Mesodermal cell (in vitro differentiated cells): ENCODE results near the gene RAE1.
"Not testable (repeated sequence)": the region's sequence is repeated elsewhere in the genome, so short reads cannot be mapped to it uniquely, and the experiment has no call there.

Experiments used
- H3K27ac ChIP-seq: 2 replicates; pipeline ENCODE4 v1.7.0; 2013; ENCODE audit warnings: mild to moderate bottlenecking, low read depth, low read length, moderate library complexity; ENCODE audit not compliant: severe bottlenecking
- H3K36me3 ChIP-seq: 2 replicates; pipeline ENCODE4 v1.7.1; 2013; ENCODE audit warnings: mild to moderate bottlenecking, low read length, moderate library complexity; ENCODE audit not compliant: control insufficient read depth, insufficient read depth
- H3K4me1 ChIP-seq: one replicate; pipeline ENCODE4 v1.7.1; 2013; ENCODE audit warnings: mild to moderate bottlenecking, low read length; ENCODE audit not compliant: insufficient read depth, control insufficient read depth, poor library complexity, severe bottlenecking
- H3K4me3 ChIP-seq: 2 replicates; pipeline ENCODE4 v1.7.0; 2013; ENCODE audit warnings: low read length, control low read depth, mild to moderate bottlenecking; ENCODE audit not compliant: insufficient read depth, poor library complexity, severe bottlenecking; ENCODE audit errors: extremely low read depth
- H3K9me3 ChIP-seq: 2 replicates; pipeline ENCODE4 v1.7.1; 2013; ENCODE audit warnings: mild to moderate bottlenecking, low read length, moderate library complexity; ENCODE audit not compliant: control insufficient read depth
- WGBS, 2 experiments: methylation state at CpG; one replicate each; pipeline ENCODE4 v1.1.5; 2013; ENCODE audit warnings: missing lambda C conversion rate in 2 of 2; ENCODE audit not compliant: insufficient coverage in 2 of 2; 5-methylcytosine and 5-hydroxymethylcytosine counted together

Gene RAE1

GRCh38 chr20:57348200-57348921 lies 2.7 kb upstream of the RAE1 start:
- H3K27ac ChIP-seq, H3K4me3 ChIP-seq, H3K9me3 ChIP-seq: not testable (repeated sequence)
- WGBS, 2 experiments, result 98 to 100% methylated on average over 3 to 28 of the region's 47 CpGs
- H3K36me3 ChIP-seq, result peaks cover 14% of the 10 kb centered on the region
- H3K4me1 ChIP-seq, result peaks cover 11% of the 10 kb centered on the region

GRCh38 chr20:57348922-57349574 lies 2.0 kb upstream of the RAE1 start:
- 91 to 93% methylated on average over 18 of the region's 21 CpGs for WGBS, 2 experiments
- peaks cover 11% of the 10 kb centered on the region for H3K4me1 ChIP-seq

GRCh38 chr20:57350081-57350710 lies 859 bp upstream of the RAE1 start:
- Histone ChIP-seq H3K36me3 (peaks cover 31% of the 10 kb centered on the region), H3K27ac (no peak overlapping the region), H3K4me1 (peaks cover 11% of the 10 kb centered on the region), H3K4me3 (no peak overlapping the region), H3K9me3 (no peaks in the 10 kb centered on the region)
- WGBS, 2 experiments, result 95 to 99% methylated on average over 7 to 10 of the region's 16 CpGs

More at GRCh38 chr20:57348922-57349574, 2.0 kb upstream of the RAE1 start:
- H3K36me3 ChIP-seq, result peaks cover 21% of the 10 kb centered on the region
- not testable (repeated sequence) for H3K27ac ChIP-seq, H3K9me3 ChIP-seq, H3K4me3 ChIP-seq

- not testable (repeated sequence) for H3K9me3 ChIP-seq
- Histone ChIP-seq H3K36me3 (peaks cover 31% of the 10 kb centered on the region), H3K4me1 (peaks cover 11% of the 10 kb centered on the region), H3K4me3 (peak overlapping the region; percentile 92), H3K27ac (peak overlapping the region; percentile 80)
- 0% methylated on average over 2 of the region's 24 CpGs for WGBS, 2 experiments
Observed at GRCh38 chr20:57350726-57351041, 371 bp upstream of the RAE1 start.

- peaks cover 11% of the 10 kb centered on the region for H3K4me1 ChIP-seq
- 83 to 96% methylated on average over 1 to 4 of the region's 6 CpGs for WGBS, 2 experiments
- H3K27ac ChIP-seq, result no peak overlapping the region
- no peaks in the 10 kb centered on the region for H3K9me3 ChIP-seq
- H3K4me3 ChIP-seq, result peak overlapping the region; percentile 92
- peaks cover 31% of the 10 kb centered on the region for H3K36me3 ChIP-seq
Observed at GRCh38 chr20:57352305-57352704, 1.2 kb downstream of the RAE1 start.

- Histone ChIP-seq H3K27ac (no peak overlapping the region), H3K4me1 (peaks cover 11% of the 10 kb centered on the region), H3K9me3 (no peaks in the 10 kb centered on the region), H3K36me3 (peaks cover 31% of the 10 kb centered on the region), H3K4me3 (no peak overlapping the region)
- WGBS, 2 experiments, result 94 to 100% methylated on average over 8 of the region's 9 CpGs
Observed at GRCh38 chr20:57353351-57353750, 2.3 kb downstream of the RAE1 start.

GRCh38 chr20:57361517-57361916 lies 10.5 kb downstream of the RAE1 start:
- 96 to 97% methylated on average over 4 of the region's 6 CpGs for WGBS, 2 experiments
- Histone ChIP-seq H3K27ac (no peak overlapping the region), H3K36me3 (peaks cover 13% of the 10 kb centered on the region), H3K9me3 (no peaks in the 10 kb centered on the region), H3K4me3 (no peak overlapping the region), H3K4me1 (no peaks in the 10 kb centered on the region)

- Histone ChIP-seq H3K9me3 (no peaks in the 10 kb centered on the region), H3K36me3 (peaks cover 41% of the 10 kb centered on the region), H3K4me1 (no peaks in the 10 kb centered on the region), H3K27ac (no peak overlapping the region), H3K4me3 (no peak overlapping the region)
Observed at GRCh38 chr20:57364451-57364850, 13.4 kb downstream of the RAE1 start.

GRCh38 chr20:57369596-57369995 lies 18.5 kb downstream of the RAE1 start:
- no peaks in the 10 kb centered on the region for H3K9me3 ChIP-seq
- WGBS, 2 experiments, result 88 to 97% methylated on average over 3 of the region's 3 CpGs
- no peak overlapping the region for H3K4me3 ChIP-seq
- no peak overlapping the region for H3K27ac ChIP-seq
- peaks cover 92% of the 10 kb centered on the region for H3K36me3 ChIP-seq
- H3K4me1 ChIP-seq, result no peaks in the 10 kb centered on the region

- Histone ChIP-seq H3K36me3 (peaks cover 98% of the 10 kb centered on the region), H3K27ac (no peak overlapping the region), H3K4me1 (no peaks in the 10 kb centered on the region), H3K4me3 (no peak overlapping the region), H3K9me3 (no peaks in the 10 kb centered on the region)
- 99 to 100% methylated on average over 5 to 7 of the region's 9 CpGs for WGBS, 2 experiments
Observed at GRCh38 chr20:57370316-57370715, 19.3 kb downstream of the RAE1 start.

- 100% methylated on average over 2 of the region's 4 CpGs; no CpG with 5 or more reads in 1 of the 2 experiments for WGBS, 2 experiments
- H3K27ac ChIP-seq, result no peak overlapping the region
- H3K4me3 ChIP-seq, result no peak overlapping the region
- peaks cover 98% of the 10 kb centered on the region for H3K36me3 ChIP-seq
- H3K4me1 ChIP-seq, result no peaks in the 10 kb centered on the region
- H3K9me3 ChIP-seq, result no peaks in the 10 kb centered on the region
Observed at GRCh38 chr20:57371363-57371762, 20.3 kb downstream of the RAE1 start.
